ENCODE results near the gene KLK1. TPM values are rescaled to one million over a fixed set of nuclear protein-coding genes. Genes with fewer than 3 reads are reported as not detected.

The KLK1 gene
- total and polyA plus RNA-seq, 4 donors, result 0.25 to 0.92 (median 0.83) TPM; not detected in 1

GRCh38 chr19:50818859-50819472, 4.6 kb downstream of the KLK1 start:
- peaks cover 0 to 3% (median 0%) of the 10 kb centered on the region in 4 donors for H3K9me3 ChIP-seq (ENCODE audit: control insufficient read depth in 4 of 4, insufficient read depth in 3 of 4, low read length in 3 of 4)
- ATAC-seq (ENCODE audit: insufficient read depth, low FRiP score) (no peak), DNase-seq (no peak)
- no peak overlapping the region for H3K27ac ChIP-seq (ENCODE audit: low read depth in 1 of 2, low read length in 1 of 2)
- 61 to 73% methylated on average over 12 of the region's 12 CpGs for WGBS, 2 donors
- H3K9ac ChIP-seq (ENCODE audit: insufficient read depth in 1 of 2, low read length in 2 of 2), result peak overlapping the region in 1 of 2 donors; percentile 32
- H3K36me3 ChIP-seq (ENCODE audit: control insufficient read depth in 4 of 4, insufficient read depth in 4 of 4, low read length in 4 of 4), result no peaks in the 10 kb centered on the region
- H3K4me3 ChIP-seq, result no peak overlapping the region
- H3K27me3 ChIP-seq (ENCODE audit: control insufficient read depth in 3 of 3, insufficient read depth in 3 of 3, low read length in 2 of 3), result peaks cover 3 to 71% (median 35%) of the 10 kb centered on the region in 3 donors
- H3K4me1 ChIP-seq (ENCODE audit: control insufficient read depth in 5 of 5, insufficient read depth in 5 of 5, low read length in 5 of 5), result no peaks in the 10 kb centered on the region
- TF ChIP-seq CTCF (IDR thresholded peaks at IDR 0.05; ENCODE audit: control extremely low read depth, extremely low read depth), result no peak

GRCh38 chr19:50817941-50818858, 5.4 kb downstream of the KLK1 start:
- Histone ChIP-seq H3K9ac (ENCODE audit: insufficient read depth in 1 of 2, low read length in 2 of 2) (no peak overlapping the region), H3K27ac (ENCODE audit: low read depth in 1 of 2, low read length in 1 of 2) (no peak overlapping the region), H3K4me3 (no peak overlapping the region), H3K36me3 (ENCODE audit: control insufficient read depth in 4 of 4, insufficient read depth in 4 of 4, low read length in 4 of 4) (no peaks in the 10 kb centered on the region), H3K4me1 (ENCODE audit: control insufficient read depth in 5 of 5, insufficient read depth in 5 of 5, low read length in 5 of 5) (no peaks in the 10 kb centered on the region), H3K9me3 (ENCODE audit: control insufficient read depth in 4 of 4, insufficient read depth in 3 of 4, low read length in 3 of 4) (peaks cover 0 to 3% (median 0%) of the 10 kb centered on the region in 4 donors), H3K27me3 (ENCODE audit: control insufficient read depth in 3 of 3, insufficient read depth in 3 of 3, low read length in 2 of 3) (peaks cover 3 to 68% (median 35%) of the 10 kb centered on the region in 3 donors)
- WGBS, 2 donors, result 7% methylated on average over 51 to 52 of the region's 52 CpGs
- DNase-seq (peak in 1 of 3 donors; percentile 32), ATAC-seq (ENCODE audit: insufficient read depth, low FRiP score) (no peak)
- TF ChIP-seq CTCF (IDR thresholded peaks at IDR 0.05; ENCODE audit: control extremely low read depth, extremely low read depth), result no peak

- no peaks in the 10 kb centered on the region for H3K36me3 ChIP-seq (ENCODE audit: control insufficient read depth in 4 of 4, insufficient read depth in 4 of 4, low read length in 4 of 4)
- H3K27ac ChIP-seq (ENCODE audit: low read depth in 1 of 2, low read length in 1 of 2), result no peak overlapping the region
- peaks cover 0 to 46% (median 29%) of the 10 kb centered on the region in 3 donors for H3K27me3 ChIP-seq (ENCODE audit: control insufficient read depth in 3 of 3, insufficient read depth in 3 of 3, low read length in 2 of 3)
- peaks cover 0 to 3% (median 0%) of the 10 kb centered on the region in 4 donors for H3K9me3 ChIP-seq (ENCODE audit: control insufficient read depth in 4 of 4, insufficient read depth in 3 of 4, low read length in 3 of 4)
- ATAC-seq (ENCODE audit: insufficient read depth, low FRiP score) (no peak), DNase-seq (no peak)
- no peak overlapping the region for H3K4me3 ChIP-seq
- H3K4me1 ChIP-seq (ENCODE audit: control insufficient read depth in 5 of 5, insufficient read depth in 5 of 5, low read length in 5 of 5), result no peaks in the 10 kb centered on the region
- no peak for TF ChIP-seq CTCF (IDR thresholded peaks at IDR 0.05; ENCODE audit: control extremely low read depth, extremely low read depth)
- 86 to 100% methylated on average over 1 of the region's 1 CpG for WGBS, 2 donors
- H3K9ac ChIP-seq (ENCODE audit: insufficient read depth in 1 of 2, low read length in 2 of 2), result no peak overlapping the region
Measured at GRCh38 chr19:50815439-50815838, 8.1 kb downstream of the KLK1 start.

Measured in lung (tissue), 12 donors.